Measurements from ENCODE around the gene CDC5L. TPM values are rescaled to one million over a fixed set of nuclear protein-coding genes. Genes with fewer than 3 reads are reported as not detected.

The CDC5L gene
- 22.5 and 23.1 TPM in 2 replicates for total RNA-seq
- long read RNA-seq, full-length matches to known transcripts = 154 of 306 reads
- long read RNA-seq, partial matches to known transcripts = 137 of 306 reads
- long read RNA-seq, other reads (novel, unspliced or antisense) = 15 of 306 reads

GRCh38 chr6:44387346-44388134 is at the start of gene CDC5L:
CDC5L (plus strand) TSS chr6:44387706; CDS start chr6:44387824, 118 bp downstream.
- Mint-ChIP-seq H3K27ac (ENCODE audit: unreplicated experiment) (peak within 1 kb of the TSS; percentile 99), H3K27me3 (ENCODE audit: unreplicated experiment) (no peaks in the 10 kb centered on the region), H3K9me3 (ENCODE audit: unreplicated experiment) (no peaks in the 10 kb centered on the region), H3K4me3 (ENCODE audit: unreplicated experiment) (peak within 1 kb of the TSS; percentile 95), H3K36me3 (ENCODE audit: unreplicated experiment) (peaks cover 10% of the 10 kb centered on the region), H3K4me1 (ENCODE audit: unreplicated experiment) (peaks cover 32% of the 10 kb centered on the region)
- DNase-seq (ENCODE audit: extremely low spot score, unreplicated experiment) = peak; percentile 99
- TF ChIP-seq, protein P1, sequence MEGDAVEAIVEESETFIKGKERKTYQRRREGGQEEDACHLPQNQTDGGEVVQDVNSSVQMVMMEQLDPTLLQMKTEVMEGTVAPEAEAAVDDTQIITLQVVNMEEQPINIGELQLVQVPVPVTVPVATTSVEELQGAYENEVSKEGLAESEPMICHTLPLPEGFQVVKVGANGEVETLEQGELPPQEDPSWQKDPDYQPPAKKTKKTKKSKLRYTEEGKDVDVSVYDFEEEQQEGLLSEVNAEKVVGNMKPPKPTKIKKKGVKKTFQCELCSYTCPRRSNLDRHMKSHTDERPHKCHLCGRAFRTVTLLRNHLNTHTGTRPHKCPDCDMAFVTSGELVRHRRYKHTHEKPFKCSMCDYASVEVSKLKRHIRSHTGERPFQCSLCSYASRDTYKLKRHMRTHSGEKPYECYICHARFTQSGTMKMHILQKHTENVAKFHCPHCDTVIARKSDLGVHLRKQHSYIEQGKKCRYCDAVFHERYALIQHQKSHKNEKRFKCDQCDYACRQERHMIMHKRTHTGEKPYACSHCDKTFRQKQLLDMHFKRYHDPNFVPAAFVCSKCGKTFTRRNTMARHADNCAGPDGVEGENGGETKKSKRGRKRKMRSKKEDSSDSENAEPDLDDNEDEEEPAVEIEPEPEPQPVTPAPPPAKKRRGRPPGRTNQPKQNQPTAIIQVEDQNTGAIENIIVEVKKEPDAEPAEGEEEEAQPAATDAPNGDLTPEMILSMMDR (IDR thresholded peaks at IDR 0.05) = no peak

GRCh38 chr6:44338228-44339122 is 49.0 kb upstream of the CDC5L start:
- Mint-ChIP-seq H3K36me3 (ENCODE audit: unreplicated experiment) (no peaks in the 10 kb centered on the region), H3K27ac (ENCODE audit: unreplicated experiment) (no peak overlapping the region), H3K4me3 (ENCODE audit: unreplicated experiment) (no peak overlapping the region), H3K4me1 (ENCODE audit: unreplicated experiment) (peaks cover 5% of the 10 kb centered on the region), H3K27me3 (ENCODE audit: unreplicated experiment) (peaks cover 38% of the 10 kb centered on the region), H3K9me3 (ENCODE audit: unreplicated experiment) (no peaks in the 10 kb centered on the region)
- TF ChIP-seq, protein P1 (IDR thresholded peaks at IDR 0.05) = peak; percentile 80
- DNase-seq (ENCODE audit: extremely low spot score, unreplicated experiment) = no peak

DNA sequence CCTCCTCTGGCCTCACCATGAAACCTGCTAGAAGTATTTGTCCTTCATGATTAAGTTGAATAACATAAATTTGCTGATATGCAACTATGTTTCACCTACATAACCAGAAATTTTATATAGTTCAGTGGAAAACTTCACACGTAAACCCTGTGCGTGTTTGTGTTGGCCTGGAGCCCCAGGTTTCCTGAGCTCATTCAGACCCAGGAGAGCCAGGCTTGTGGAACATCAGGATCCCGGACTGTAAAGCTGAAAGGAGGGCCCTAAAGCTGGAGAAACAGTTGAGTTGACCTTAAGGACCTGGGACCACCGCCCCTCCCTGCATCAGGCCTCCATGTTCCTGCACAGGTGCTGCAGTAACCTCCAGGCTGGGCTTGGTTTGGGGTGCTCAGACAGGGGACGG is 48.2 kb upstream of the CDC5L start:
- Mint-ChIP-seq H3K27me3 (ENCODE audit: unreplicated experiment) (peaks cover 45% of the 10 kb centered on the region), H3K36me3 (ENCODE audit: unreplicated experiment) (no peaks in the 10 kb centered on the region), H3K4me3 (ENCODE audit: unreplicated experiment) (no peak overlapping the region), H3K9me3 (ENCODE audit: unreplicated experiment) (no peaks in the 10 kb centered on the region), H3K4me1 (ENCODE audit: unreplicated experiment) (peaks cover 5% of the 10 kb centered on the region), H3K27ac (ENCODE audit: unreplicated experiment) (no peak overlapping the region)
- TF ChIP-seq, protein P1 (IDR thresholded peaks at IDR 0.05) = no peak
- DNase-seq (ENCODE audit: extremely low spot score, unreplicated experiment) = no peak

DNA sequence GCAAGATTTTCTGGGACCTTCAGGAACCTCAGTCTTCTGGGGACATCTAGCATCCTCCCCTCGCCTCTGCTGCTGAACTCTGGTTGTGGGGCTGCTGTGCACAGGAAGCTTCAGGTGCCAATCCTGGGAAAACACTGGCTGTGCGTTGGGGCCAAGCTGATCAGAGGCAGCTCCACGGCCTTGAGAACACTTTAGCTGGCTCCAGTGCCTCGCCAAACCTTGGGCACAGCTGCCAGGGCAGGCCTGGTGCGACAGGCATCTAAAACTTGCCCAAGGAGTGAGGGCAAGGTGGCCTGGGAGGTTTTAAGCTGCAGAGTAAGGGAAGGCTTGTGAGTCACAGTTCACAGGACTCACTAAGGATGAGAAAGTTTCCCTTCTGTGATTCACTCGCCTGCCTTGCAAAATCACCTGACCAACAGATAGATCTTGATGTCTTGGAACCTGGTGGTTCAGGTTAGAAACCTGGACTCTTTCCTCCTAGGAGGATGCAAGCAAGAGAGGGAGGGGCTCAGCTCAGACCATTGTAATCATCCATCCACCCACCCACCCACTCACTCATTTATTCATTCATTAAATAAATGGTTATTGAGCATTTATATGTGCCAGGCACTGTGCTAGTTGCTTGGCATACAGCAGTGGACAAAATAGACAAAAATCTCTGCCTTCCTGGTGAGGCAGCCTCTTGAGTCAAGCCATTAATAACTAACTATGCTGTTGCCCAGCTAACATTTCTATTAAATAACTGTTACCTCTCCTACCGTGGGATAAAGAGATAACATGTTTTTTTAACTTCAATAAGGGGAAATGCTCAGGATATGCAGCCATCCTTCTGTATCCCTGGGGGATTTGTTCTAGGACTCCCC is 47.5 kb upstream of the CDC5L start:
- H3K4me3 Mint-ChIP-seq (ENCODE audit: unreplicated experiment) = no peak overlapping the region
- no peaks in the 10 kb centered on the region for H3K36me3 Mint-ChIP-seq (ENCODE audit: unreplicated experiment)
- TF ChIP-seq, protein P1 (IDR thresholded peaks at IDR 0.05) = no peak
- H3K9me3 Mint-ChIP-seq (ENCODE audit: unreplicated experiment) = no peaks in the 10 kb centered on the region
- H3K27ac Mint-ChIP-seq (ENCODE audit: unreplicated experiment) = no peak overlapping the region
- no peak for DNase-seq (ENCODE audit: extremely low spot score, unreplicated experiment)
- peaks cover 52% of the 10 kb centered on the region for H3K27me3 Mint-ChIP-seq (ENCODE audit: unreplicated experiment)
- H3K4me1 Mint-ChIP-seq (ENCODE audit: unreplicated experiment) = peaks cover 5% of the 10 kb centered on the region

All from osteocyte (in vitro differentiated cells).